Endothelial cell (in vitro differentiated cells): ENCODE measurements around the gene PTPRK. TPM values are rescaled to one million over a fixed set of nuclear protein-coding genes. Genes with fewer than 3 reads are reported as not detected.

Experiments used
- DNase-seq: peaks from one replicate; pipeline ENCODE4 v3.0.0; 2021; ENCODE audit warnings: low spot score
- H3K27ac Mint-ChIP-seq: one replicate; pipeline ENCODE4 v1.8.0; 2021; ENCODE audit warnings: mixed read lengths, inconsistent platforms; ENCODE audit not compliant: unreplicated experiment
- H3K27me3 Mint-ChIP-seq: one replicate; pipeline ENCODE4 v1.8.0; 2021; ENCODE audit warnings: mild to moderate bottlenecking, moderate library complexity, mixed read lengths, inconsistent platforms; ENCODE audit not compliant: unreplicated experiment
- H3K36me3 Mint-ChIP-seq: one replicate; pipeline ENCODE4 v1.8.0; 2021; ENCODE audit warnings: mild to moderate bottlenecking, low read depth, mixed read lengths, inconsistent platforms; ENCODE audit not compliant: unreplicated experiment
- H3K4me1 Mint-ChIP-seq: one replicate; pipeline ENCODE4 v1.8.0; 2021; ENCODE audit warnings: mild to moderate bottlenecking, mixed read lengths, inconsistent platforms; ENCODE audit not compliant: unreplicated experiment
- H3K4me3 Mint-ChIP-seq: one replicate; pipeline ENCODE4 v1.8.0; 2021; ENCODE audit warnings: mild to moderate bottlenecking, mixed read lengths, inconsistent platforms; ENCODE audit not compliant: unreplicated experiment
- H3K9me3 Mint-ChIP-seq: one replicate; pipeline ENCODE4 v1.8.0; 2021; ENCODE audit warnings: mixed read lengths, inconsistent platforms; ENCODE audit not compliant: unreplicated experiment
- CTCF ChIP-seq: fragments of 200-600 bp; sonication (generic); IDR thresholded peaks from one replicate; pipeline ENCODE4 v1.5.0; 2021; ENCODE audit warnings: antibody characterized with exemption; ENCODE audit not compliant: unreplicated experiment
- total RNA-seq: library from RNA; stranded (reverse); fragmentation: NEBNext Ultra II Directional; extraction: Animal tissue kit (Norgen Biotek cat#: 25700); gene quantifications from one replicate; pipeline ENCODE4 v1.2.1, GENCODE V29; 2021; ENCODE audit not compliant: unreplicated experiment

PTPRK gene
- total RNA-seq, 1 donor from 2014 or later: 47.3 TPM

DNA sequence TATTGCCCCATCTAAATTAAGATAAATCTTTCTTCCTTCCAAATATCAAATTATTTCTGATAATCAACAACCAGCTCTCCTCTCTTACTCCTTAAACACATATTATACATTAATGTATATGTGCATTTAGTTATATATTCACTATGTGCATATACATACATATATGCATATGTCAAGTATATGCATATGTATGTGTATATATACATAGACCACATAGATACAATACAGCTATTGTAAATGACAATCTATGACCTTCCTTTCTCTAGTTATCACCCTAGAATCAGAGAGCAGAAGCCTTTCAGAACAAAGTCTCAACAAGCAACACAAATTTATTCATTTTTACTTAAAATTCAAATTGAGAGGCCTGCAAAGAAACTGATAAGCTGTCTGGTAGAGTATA, 378.5 kb downstream of the PTPRK start:
- no peaks in the 10 kb centered on the region for H3K4me1 Mint-ChIP-seq
- H3K36me3 Mint-ChIP-seq: no peaks in the 10 kb centered on the region
- no peak for TF ChIP-seq CTCF
- H3K4me3 Mint-ChIP-seq: no peak overlapping the region
- no peak overlapping the region for H3K27ac Mint-ChIP-seq
- no peaks in the 10 kb centered on the region for H3K27me3 Mint-ChIP-seq
- DNase-seq: no peak
- H3K9me3 Mint-ChIP-seq: no peaks in the 10 kb centered on the region

DNA sequence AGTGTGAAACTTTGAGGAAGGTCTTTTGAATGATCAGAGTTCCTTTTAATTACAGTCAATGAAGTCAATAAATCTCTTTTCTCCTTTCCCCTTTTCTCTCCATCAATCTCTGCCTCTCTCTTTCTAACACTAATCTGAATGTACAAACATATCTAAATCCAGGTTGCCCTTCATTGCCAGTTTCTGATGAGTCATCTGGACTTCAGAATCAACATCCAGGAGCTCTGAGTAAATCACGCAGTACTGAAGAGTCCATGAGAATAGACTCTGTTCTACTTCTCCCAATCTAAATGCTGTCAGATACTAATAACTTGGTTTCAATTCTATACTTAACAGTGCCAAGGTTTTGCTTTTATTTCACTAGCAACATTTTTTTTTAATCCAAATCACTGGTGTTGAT, 380.9 kb downstream of the PTPRK start:
- no peak for TF ChIP-seq CTCF
- no peaks in the 10 kb centered on the region for H3K27me3 Mint-ChIP-seq
- no peak overlapping the region for H3K27ac Mint-ChIP-seq
- no peaks in the 10 kb centered on the region for H3K9me3 Mint-ChIP-seq
- no peak overlapping the region for H3K4me3 Mint-ChIP-seq
- no peaks in the 10 kb centered on the region for H3K4me1 Mint-ChIP-seq
- DNase-seq: no peak
- no peaks in the 10 kb centered on the region for H3K36me3 Mint-ChIP-seq

DNA sequence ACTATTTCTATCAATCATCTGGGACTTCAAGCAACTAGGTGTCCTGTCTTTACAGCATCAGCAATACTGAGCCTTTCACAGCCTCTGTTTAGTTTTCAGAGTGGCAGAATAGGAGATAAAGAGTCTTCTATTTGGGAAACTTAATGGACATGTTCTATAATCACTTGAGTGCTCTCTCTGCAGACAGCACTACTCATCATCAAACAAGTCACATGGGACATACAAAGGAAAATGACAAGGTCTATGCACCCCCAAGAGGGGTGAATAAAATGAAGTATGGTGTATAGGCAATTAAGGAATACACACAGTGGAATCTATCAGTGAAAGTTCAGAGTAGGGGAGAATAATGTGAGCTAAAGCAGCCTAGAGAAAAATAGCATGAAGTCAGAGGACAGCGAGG, 381.7 kb downstream of the PTPRK start:
- Mint-ChIP-seq H3K36me3 (no peaks in the 10 kb centered on the region), H3K27me3 (no peaks in the 10 kb centered on the region), H3K27ac (no peak overlapping the region), H3K9me3 (no peaks in the 10 kb centered on the region), H3K4me3 (no peak overlapping the region), H3K4me1 (no peaks in the 10 kb centered on the region)
- TF ChIP-seq CTCF: no peak
- no peak for DNase-seq

DNA sequence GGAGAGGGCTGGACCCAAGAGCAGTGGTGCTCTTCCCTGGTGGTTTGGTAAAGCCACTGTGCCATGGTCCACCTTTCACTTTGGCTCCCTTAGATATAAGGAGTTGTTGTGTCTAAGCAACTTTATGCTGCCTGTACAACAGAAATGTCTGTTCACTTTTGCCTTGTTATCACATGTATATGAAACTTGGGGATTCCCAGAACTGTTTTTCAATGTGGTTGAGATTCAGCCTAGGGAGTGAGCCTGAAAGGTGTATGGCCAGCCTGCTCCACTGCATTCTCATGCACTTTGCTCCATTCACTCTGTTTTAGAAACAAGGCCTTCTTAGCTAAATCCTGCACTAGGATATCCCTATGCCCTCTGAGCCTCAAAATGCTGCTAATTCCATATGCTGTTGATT, 385.1 kb downstream of the PTPRK start:
- TF ChIP-seq CTCF: no peak
- no peak overlapping the region for H3K27ac Mint-ChIP-seq
- no peak overlapping the region for H3K4me3 Mint-ChIP-seq
- H3K4me1 Mint-ChIP-seq: no peaks in the 10 kb centered on the region
- H3K9me3 Mint-ChIP-seq: no peaks in the 10 kb centered on the region
- DNase-seq: no peak
- H3K27me3 Mint-ChIP-seq: no peaks in the 10 kb centered on the region
- no peaks in the 10 kb centered on the region for H3K36me3 Mint-ChIP-seq

GRCh38 chr6:128131566-128131965, 388.8 kb downstream of the PTPRK start:
- Mint-ChIP-seq H3K36me3 (no peaks in the 10 kb centered on the region), H3K9me3 (no peaks in the 10 kb centered on the region), H3K4me3 (no peak overlapping the region), H3K4me1 (no peaks in the 10 kb centered on the region), H3K27ac (no peak overlapping the region), H3K27me3 (no peaks in the 10 kb centered on the region)
- no peak for DNase-seq
- TF ChIP-seq CTCF: no peak
